Aorta (tissue), 5 donors: ENCODE results near the gene DNAH6. TPM values are rescaled to one million over a fixed set of nuclear protein-coding genes. Genes with fewer than 3 reads are reported as not detected.

Experiments used
- ATAC-seq: fragments of 200-7000 bp; cut with Tn5 transposase; one replicate; pipeline ENCODE4 v1.9.1; 2022; ENCODE audit warnings: moderate library complexity; ENCODE audit not compliant: low FRiP score
- DNase-seq, 2 donors: peaks; one replicate each; pipeline ENCODE4 v3.0.0-alpha.2; 2020
- H3K27ac ChIP-seq, 2 donors: one replicate each; pipeline ENCODE4 v1.5.1; 2013; ENCODE audit warnings: low read length in 2 of 2, mild to moderate bottlenecking in 2 of 2, moderate library complexity in 2 of 2, control low read depth in 1 of 2, inconsistent platforms in 1 of 2, low read depth in 1 of 2
- H3K27me3 ChIP-seq, 2 donors: one replicate each; pipeline ENCODE4 v1.6.1; 2013; ENCODE audit warnings: control low read depth in 1 of 2, low read length in 1 of 2, mild to moderate bottlenecking in 1 of 2, moderate library complexity in 1 of 2; ENCODE audit not compliant: insufficient read depth in 2 of 2, control insufficient read depth in 1 of 2
- H3K36me3 ChIP-seq, 2 donors: one replicate each; pipeline ENCODE4 v1.6.1; 2013; ENCODE audit warnings: control low read depth in 1 of 2, low read length in 1 of 2, mild to moderate bottlenecking in 1 of 2; ENCODE audit not compliant: insufficient read depth in 2 of 2, control insufficient read depth in 1 of 2
- H3K4me1 ChIP-seq, 2 donors: one replicate each; pipeline ENCODE4 v1.6.1; 2013; ENCODE audit warnings: low read length in 2 of 2, control low read depth in 1 of 2, mild to moderate bottlenecking in 1 of 2, moderate library complexity in 1 of 2; ENCODE audit not compliant: insufficient read depth in 2 of 2, control insufficient read depth in 1 of 2
- H3K4me3 ChIP-seq, 2 donors: one replicate each; pipeline ENCODE4 v1.5.1; 2013; ENCODE audit warnings: low read length in 2 of 2, control low read depth in 1 of 2, mild to moderate bottlenecking in 1 of 2
- H3K9me3 ChIP-seq: one replicate; pipeline ENCODE4 v1.6.1; 2013; ENCODE audit warnings: mild to moderate bottlenecking, low read length; ENCODE audit not compliant: control insufficient read depth
- WGBS, 2 donors: extraction: QIAGEN DNeasy Blood & Tissue Kit; methylation state at CpG; one replicate each; pipeline ENCODE4 v1.1.7; 2013; 5-methylcytosine and 5-hydroxymethylcytosine counted together
- intact Hi-C, 2 donors: fragments of 100-400 bp; cut with DNase I; formaldehyde crosslinking; loops; one replicate each; pipeline versions ENCODE4 v1.14.2 to v1.15.0; 2022
- polyA plus RNA-seq, 2 donors: library from polyadenylated mRNA; stranded (reverse); fragments of 200-250 nt; gene quantifications; one replicate each; pipeline ENCODE4 v1.2.3, GENCODE V29; 2013
- total RNA-seq, 2 donors: library from RNA; stranded (reverse); fragmentation: NEBNext Ultra II Directional; extraction: Animal tissue kit (Norgen Biotek cat#: 25700); gene quantifications; one replicate each; pipeline ENCODE4 v1.2.1, GENCODE V29; 2021
- donor health status: healthy with polysubstance abuse.
- donor health status: Bipolar disorder and iron deficiency.
- donor health status: DM: no; HTN: no; CAD: no.
- donor health status: DM: no; HTN: no; CAD: no.
- donor health status: DM: yes; HTN: yes; CAD: no.

Gene DNAH6
- total and polyA plus RNA-seq, 4 donors = 0.08 to 5.0 (median 0.60) TPM

GRCh38 chr2:84631047-84631446, 114.7 kb downstream of the DNAH6 start:
- 21 to 27% methylated on average over 6 of the region's 6 CpGs for WGBS, 2 donors

DNA sequence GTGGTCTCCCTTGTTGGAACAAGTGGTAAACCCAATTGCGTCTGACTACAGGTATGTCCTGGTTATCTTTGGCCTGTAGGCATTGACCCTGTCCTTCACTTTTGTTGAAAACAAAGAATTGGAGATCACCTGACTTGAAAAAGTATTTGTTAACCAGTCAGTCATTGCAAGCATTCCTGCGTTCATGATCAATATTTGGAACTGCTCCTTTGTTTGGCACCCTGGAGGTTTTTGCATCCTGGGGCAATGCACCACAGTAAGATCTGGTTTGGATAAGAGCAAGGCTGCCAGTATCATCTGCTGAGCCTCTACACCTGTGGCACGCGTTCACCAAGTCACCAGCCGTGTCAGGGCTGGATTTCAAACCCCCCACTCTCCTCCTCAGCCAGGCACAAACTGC, 115.7 kb downstream of the DNAH6 start:
- intact Hi-C loops = loop anchor here in 1 of 2 donors (10.0 kb wide), 1 partner anchor 137 kb away; no protein-coding TSS in a partner anchor
- Histone ChIP-seq H3K36me3 (no peaks in the 10 kb centered on the region), H3K9me3 (no peaks in the 10 kb centered on the region), H3K27me3 (no peaks in the 10 kb centered on the region), H3K4me3 (no peak overlapping the region), H3K4me1 (no peaks in the 10 kb centered on the region), H3K27ac (no peak overlapping the region)
- WGBS, 2 donors = 74 to 77% methylated on average over 5 of the region's 5 CpGs
- DNase-seq (no peak), ATAC-seq (no peak)

More at GRCh38 chr2:84631047-84631446, 114.7 kb downstream of the DNAH6 start:
- Histone ChIP-seq H3K4me3 (no peak overlapping the region), H3K36me3 (no peaks in the 10 kb centered on the region), H3K27me3 (no peaks in the 10 kb centered on the region), H3K4me1 (no peaks in the 10 kb centered on the region), H3K9me3 (no peaks in the 10 kb centered on the region), H3K27ac (no peak overlapping the region)
- DNase-seq = no peak
- intact Hi-C loops = loop anchor here in 1 of 2 donors (10.0 kb wide), 1 partner anchor 136 kb away; no protein-coding TSS in a partner anchor
- ATAC-seq = no peak

DNA sequence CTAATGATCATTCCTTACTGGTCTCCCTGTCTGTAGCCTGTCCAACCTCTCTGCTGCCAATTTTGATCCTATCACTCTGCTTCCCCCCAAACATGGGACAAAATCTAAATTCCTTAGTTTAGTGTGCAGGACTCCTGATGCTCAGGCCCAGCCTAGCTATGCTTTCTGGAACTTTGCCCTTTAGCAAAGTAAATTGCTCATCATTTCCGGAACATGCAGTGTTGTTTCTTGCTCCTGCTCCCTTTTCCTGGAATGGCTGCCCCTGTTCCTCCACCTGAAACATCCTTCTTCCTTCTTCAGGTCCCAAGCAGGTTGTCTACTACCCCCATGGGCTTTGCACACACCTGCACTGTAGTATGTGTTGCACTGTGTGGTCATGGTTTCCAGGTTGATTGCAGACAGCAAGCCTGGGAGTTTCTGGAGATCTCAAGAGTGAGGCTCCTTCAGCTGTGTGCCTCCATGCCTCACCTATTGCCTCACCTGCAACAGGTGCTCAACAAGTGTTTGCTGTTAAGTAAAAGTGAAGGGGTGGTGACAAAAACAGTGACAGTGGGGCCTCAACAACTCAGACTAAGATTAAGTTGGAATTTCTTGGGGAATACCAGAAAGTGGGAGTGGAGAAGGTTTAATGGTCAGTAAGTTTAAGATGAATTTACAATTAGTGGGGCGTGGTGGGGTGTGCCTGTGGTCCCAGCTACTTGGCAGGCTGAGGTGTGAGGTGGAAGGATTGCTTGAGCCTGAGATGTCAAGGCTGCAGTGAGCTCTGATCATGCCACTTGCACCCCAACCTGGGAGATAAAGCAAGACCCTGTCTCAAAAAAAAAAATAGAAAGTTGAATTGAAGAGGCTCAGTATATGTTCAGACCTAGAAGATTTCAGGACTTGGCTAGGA, 120.0 kb downstream of the DNAH6 start:
- Histone ChIP-seq H3K27me3 (no peaks in the 10 kb centered on the region), H3K27ac (no peak overlapping the region), H3K9me3 (no peaks in the 10 kb centered on the region), H3K4me3 (no peak overlapping the region), H3K36me3 (no peaks in the 10 kb centered on the region), H3K4me1 (no peaks in the 10 kb centered on the region)
- ATAC-seq = no peak
- DNase-seq = no peak
- WGBS, 2 donors = 62 to 70% methylated on average over 2 of the region's 2 CpGs
- intact Hi-C loops = loop anchor here in 1 of 2 donors (10.0 kb wide), 1 partner anchor 142 kb away; no protein-coding TSS in a partner anchor

GRCh38 chr2:84639751-84640150, 123.5 kb downstream of the DNAH6 start:
- no peak overlapping the region for H3K27ac ChIP-seq
- H3K27me3 ChIP-seq = no peaks in the 10 kb centered on the region
- H3K4me3 ChIP-seq = no peak overlapping the region
- no peaks in the 10 kb centered on the region for H3K9me3 ChIP-seq
- DNase-seq (no peak), ATAC-seq (no peak)
- no peaks in the 10 kb centered on the region for H3K4me1 ChIP-seq
- intact Hi-C loops = loop anchor here in 1 of 2 donors (10.0 kb wide), 1 partner anchor 145 kb away; no protein-coding TSS in a partner anchor
- 75 to 77% methylated on average over 5 of the region's 5 CpGs for WGBS, 2 donors
- no peaks in the 10 kb centered on the region for H3K36me3 ChIP-seq

DNA sequence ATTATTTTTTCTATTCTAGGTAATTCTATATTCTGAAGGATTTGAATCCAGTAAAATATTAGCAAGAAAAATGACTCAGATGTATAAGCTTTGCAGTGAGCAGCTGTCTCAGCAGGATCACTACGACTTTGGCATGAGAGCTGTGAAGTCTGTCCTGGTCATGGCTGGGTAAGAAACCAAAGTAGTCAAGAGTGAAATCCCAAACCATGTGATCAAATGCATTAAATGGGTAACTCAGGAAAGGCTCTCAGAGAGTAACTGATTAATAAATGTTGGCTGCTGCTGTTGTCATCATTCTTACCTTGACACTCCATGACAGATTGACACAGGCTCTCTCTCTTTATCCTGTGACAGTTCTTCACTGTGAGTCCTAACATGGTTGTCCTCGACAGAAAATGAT, 124.1 kb downstream of the DNAH6 start:
- intact Hi-C loops = no loop called here
- no peak overlapping the region for H3K27ac ChIP-seq
- DNase-seq (no peak), ATAC-seq (no peak)
- no peak overlapping the region for H3K4me3 ChIP-seq
- no peaks in the 10 kb centered on the region for H3K36me3 ChIP-seq
- 64% methylated on average over 2 of the region's 2 CpGs for WGBS, 2 donors
- H3K27me3 ChIP-seq = no peaks in the 10 kb centered on the region
- H3K9me3 ChIP-seq = no peaks in the 10 kb centered on the region
- H3K4me1 ChIP-seq = no peaks in the 10 kb centered on the region

- no peak for ATAC-seq
- 78% methylated on average over 1 of the region's 1 CpG for WGBS, 2 donors
- Histone ChIP-seq H3K9me3 (peaks cover 2% of the 10 kb centered on the region), H3K36me3 (no peaks in the 10 kb centered on the region), H3K4me3 (no peak overlapping the region), H3K4me1 (no peaks in the 10 kb centered on the region), H3K27me3 (no peaks in the 10 kb centered on the region), H3K27ac (no peak overlapping the region)
- DNase-seq = no peak
- intact Hi-C loops = no loop called here
These were observed 124.7 kb downstream of the DNAH6 start for GRCh38 chr2:84641021-84641420.

DNA sequence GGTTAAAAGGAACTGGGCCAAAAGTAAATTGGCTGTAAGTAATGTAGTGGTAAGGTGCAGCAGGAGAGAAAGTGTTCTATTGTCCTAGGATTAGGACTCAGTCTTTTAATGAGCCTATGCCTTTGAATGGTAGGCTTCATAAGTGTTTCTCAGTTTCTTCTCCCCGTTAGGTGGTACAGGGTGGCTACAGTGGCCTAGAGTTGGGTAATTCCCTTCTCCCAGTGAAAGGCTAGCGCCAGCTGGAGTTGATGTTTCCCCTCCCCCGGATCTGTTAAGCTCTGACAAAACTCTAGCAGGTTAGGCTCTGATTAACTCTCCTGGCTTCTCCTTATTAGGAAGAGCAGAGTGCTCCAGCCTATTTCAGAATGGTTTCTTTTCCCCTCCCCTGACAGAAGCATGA, 127.7 kb downstream of the DNAH6 start:
- 70 to 79% methylated on average over 3 of the region's 3 CpGs for WGBS, 2 donors
- H3K27me3 ChIP-seq = no peaks in the 10 kb centered on the region
- no peaks in the 10 kb centered on the region for H3K36me3 ChIP-seq
- no peaks in the 10 kb centered on the region for H3K4me1 ChIP-seq
- H3K4me3 ChIP-seq = no peak overlapping the region
- intact Hi-C loops = no loop called here
- no peak for DNase-seq
- ATAC-seq = no peak
- H3K27ac ChIP-seq = no peak overlapping the region
- H3K9me3 ChIP-seq = peaks cover 2% of the 10 kb centered on the region

DNA sequence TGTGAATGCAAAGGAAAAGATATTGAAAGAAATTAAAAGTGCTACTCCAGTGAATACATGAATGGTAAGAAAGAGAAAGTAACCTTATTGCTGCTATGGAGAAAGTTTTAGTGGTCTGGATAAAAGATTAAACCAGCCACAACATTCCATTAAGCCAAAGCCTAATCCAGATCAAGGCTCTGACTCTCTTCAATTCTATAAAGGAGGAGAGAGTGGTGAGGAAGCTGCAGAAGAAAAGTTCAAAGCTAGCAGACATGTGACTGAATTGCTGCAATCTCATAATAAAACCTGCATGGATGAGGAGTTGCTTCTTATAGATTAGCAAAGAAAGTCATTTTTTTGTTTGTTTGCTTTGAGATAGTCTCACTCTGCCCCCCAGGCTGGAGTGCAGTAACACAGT, 130.2 kb downstream of the DNAH6 start:
- no peaks in the 10 kb centered on the region for H3K27me3 ChIP-seq
- H3K4me3 ChIP-seq = no peak overlapping the region
- no peak for ATAC-seq
- H3K4me1 ChIP-seq = no peaks in the 10 kb centered on the region
- DNase-seq = no peak
- no peak overlapping the region for H3K27ac ChIP-seq
- intact Hi-C loops = no loop called here
- no peaks in the 10 kb centered on the region for H3K36me3 ChIP-seq
- H3K9me3 ChIP-seq = peaks cover 2% of the 10 kb centered on the region

- H3K36me3 ChIP-seq = no peaks in the 10 kb centered on the region
- peaks cover 2% of the 10 kb centered on the region for H3K9me3 ChIP-seq
- no peaks in the 10 kb centered on the region for H3K27me3 ChIP-seq
- H3K4me3 ChIP-seq = no peak overlapping the region
- DNase-seq (no peak), ATAC-seq (no peak)
- H3K4me1 ChIP-seq = no peaks in the 10 kb centered on the region
- no peak overlapping the region for H3K27ac ChIP-seq
- intact Hi-C loops = no loop called here
These were observed 131.0 kb downstream of the DNAH6 start for GRCh38 chr2:84647267-84647666.
